RKO (cell line): ENCODE measurements around the gene NOP14.
"Not testable (repeated sequence)": the region's sequence is repeated elsewhere in the genome, so short reads cannot be mapped to it uniquely, and the experiment has no call there.

ENCODE experiments used
- DNase-seq: peaks from one replicate; pipeline ENCODE4 v3.0.0-alpha.2; 2016; ENCODE audit warnings: low spot score

NOP14 gene

GRCh38 chr4:2942532-2943363 is 20.5 kb downstream of the NOP14 start:
- no peak for DNase-seq

GRCh38 chr4:2942037-2942531 is 21.1 kb downstream of the NOP14 start:
- DNase-seq = no peak

- no peak for DNase-seq
These were observed 21.8 kb downstream of the NOP14 start for GRCh38 chr4:2941138-2942036.

GRCh38 chr4:2940267-2941137 is 22.7 kb downstream of the NOP14 start:
- no peak for DNase-seq

- DNase-seq = no peak
These were observed 23.6 kb downstream of the NOP14 start for GRCh38 chr4:2939383-2940243.

- DNase-seq = no peak
These were observed 24.3 kb downstream of the NOP14 start for GRCh38 chr4:2938906-2939305.

GRCh38 chr4:2938411-2938810 is 24.8 kb downstream of the NOP14 start:
- DNase-seq = not testable (repeated sequence)

GRCh38 chr4:2937986-2938385 is 25.2 kb downstream of the NOP14 start:
- no peak for DNase-seq

GRCh38 chr4:2937146-2937857 is 25.9 kb downstream of the NOP14 start:
- no peak for DNase-seq

- DNase-seq = peak; percentile 92
These were observed 26.4 kb downstream of the NOP14 start for GRCh38 chr4:2936773-2937145.

- peak; percentile 99 for DNase-seq
These were observed 27.2 kb downstream of the NOP14 start for GRCh38 chr4:2935762-2936743.

GRCh38 chr4:2934813-2935761 is 28.1 kb downstream of the NOP14 start:
- DNase-seq = peak; percentile 95

GRCh38 chr4:2934077-2934812 is 29.0 kb downstream of the NOP14 start:
- peak; percentile 63 for DNase-seq

GRCh38 chr4:2933566-2934076 is 29.6 kb downstream of the NOP14 start:
- no peak for DNase-seq

- peak; percentile 64 for DNase-seq
These were observed 30.1 kb downstream of the NOP14 start for GRCh38 chr4:2932951-2933565.

GRCh38 chr4:2932321-2932950 is 30.8 kb downstream of the NOP14 start:
- DNase-seq = no peak
